MCF 10A (cell line): ENCODE results near the gene MMD. TPM values are rescaled to one million over a fixed set of nuclear protein-coding genes. Genes with fewer than 3 reads are reported as not detected.
"Not testable (repeated sequence)": the region's sequence is repeated elsewhere in the genome, so short reads cannot be mapped to it uniquely, and the experiment has no call there.

Experiments used
- Bru-seq: library from RNA; stranded (reverse); fragments of 400-500 nt; gene quantifications from one replicate; lab custom pipeline; 2021; lab: Mats Ljungman, UMichigan
- BruChase-seq, 2 experiments: library from RNA; stranded (reverse); fragments of 400-500 nt; gene quantifications; one replicate each; lab custom pipeline; 2021; lab: Mats Ljungman, UMichigan
- BruUV-seq: library from RNA; stranded (reverse); fragments of 400-500 nt; replicated peaks from 2 replicates; lab custom pipeline; 2021; lab: Mats Ljungman, UMichigan
- CTCF ChIA-PET: fragments of 300-600 bp; sonication (Branson Sonifier 250); formaldehyde crosslinking; extraction: SDS; loops from one replicate; lab custom pipeline; 2021; ENCODE audit warnings: antibody characterized with exemption, inconsistent platforms; lab: Yijun Ruan, JAX
- POLR2A ChIA-PET: fragments of 300-600, 350-650 bp; sonication (Branson Sonifier 250); formaldehyde crosslinking; extraction: SDS; loops from one replicate; lab custom pipeline; 2020; ENCODE audit warnings: antibody characterized with exemption, inconsistent platforms; lab: Yijun Ruan, JAX
- DNase-seq: peaks from one replicate; pipeline ENCODE4 v3.0.0-alpha.2; 2018; ENCODE audit not compliant: unreplicated experiment
- H3K27ac Mint-ChIP-seq: one replicate; pipeline ENCODE4 v1.8.0; 2022; ENCODE audit warnings: mild to moderate bottlenecking, low read depth, mixed read lengths; ENCODE audit not compliant: unreplicated experiment
- H3K27me3 Mint-ChIP-seq: one replicate; pipeline ENCODE4 v1.8.0; 2022; ENCODE audit warnings: mixed read lengths; ENCODE audit not compliant: insufficient read depth, unreplicated experiment
- H3K36me3 Mint-ChIP-seq: one replicate; pipeline ENCODE4 v1.8.0; 2022; ENCODE audit warnings: mild to moderate bottlenecking, moderate library complexity, mixed read lengths; ENCODE audit not compliant: insufficient read depth, unreplicated experiment
- H3K4me1 Mint-ChIP-seq: one replicate; pipeline ENCODE4 v1.8.0; 2022; ENCODE audit warnings: mixed read lengths; ENCODE audit not compliant: insufficient read depth, unreplicated experiment
- H3K4me3 Mint-ChIP-seq: one replicate; pipeline ENCODE4 v1.8.0; 2022; ENCODE audit warnings: mild to moderate bottlenecking, moderate library complexity, mixed read lengths; ENCODE audit not compliant: unreplicated experiment
- H3K9me3 Mint-ChIP-seq: one replicate; pipeline ENCODE4 v1.8.0; 2022; ENCODE audit warnings: mixed read lengths; ENCODE audit not compliant: unreplicated experiment
- intact Hi-C: fragments of 100-400 bp; cut with micrococcal nuclease; formaldehyde crosslinking; loops from 2 replicates; pipeline ENCODE4 v1.14.1; 2022
- long read RNA-seq: library from polyadenylated mRNA; stranded (forward); transcript quantifications from one replicate; pipeline ENCODE4 v2.0.0, GENCODE V29; 2022
- total RNA-seq: library from RNA; stranded (reverse); gene quantifications from 2 replicates; pipeline ENCODE4 v1.2.3, GENCODE V29; 2022
- TF ChIP-seq, protein P1 (sequence below): fragments of 200-600 bp; IDR thresholded peaks from one replicate; pipeline ENCODE4 v1.8.0; 2022; ENCODE audit warnings: antibody characterized with exemption, mild to moderate bottlenecking; ENCODE audit not compliant: unreplicated experiment

MMD gene
- total RNA-seq (4.5 and 5.9 TPM in 2 replicates), Bru-seq, nascent RNA (percentile 53 among the genes with signal in this experiment), BruChase-seq, experiment 1, labeled RNA remaining after a 6-hour chase (percentile 64 among the genes with signal in this experiment), BruChase-seq, experiment 2, labeled RNA remaining after a 2-hour chase (percentile 57 among the genes with signal in this experiment)
- long read RNA-seq, transcript MMD-201 (7 exons, 2,735 nt), result major isoform, 10 of 18 reads
- long read RNA-seq, partial matches to known transcripts, result 0 of 18 reads
- long read RNA-seq, other reads (novel, unspliced or antisense), result 8 of 18 reads

DNA sequence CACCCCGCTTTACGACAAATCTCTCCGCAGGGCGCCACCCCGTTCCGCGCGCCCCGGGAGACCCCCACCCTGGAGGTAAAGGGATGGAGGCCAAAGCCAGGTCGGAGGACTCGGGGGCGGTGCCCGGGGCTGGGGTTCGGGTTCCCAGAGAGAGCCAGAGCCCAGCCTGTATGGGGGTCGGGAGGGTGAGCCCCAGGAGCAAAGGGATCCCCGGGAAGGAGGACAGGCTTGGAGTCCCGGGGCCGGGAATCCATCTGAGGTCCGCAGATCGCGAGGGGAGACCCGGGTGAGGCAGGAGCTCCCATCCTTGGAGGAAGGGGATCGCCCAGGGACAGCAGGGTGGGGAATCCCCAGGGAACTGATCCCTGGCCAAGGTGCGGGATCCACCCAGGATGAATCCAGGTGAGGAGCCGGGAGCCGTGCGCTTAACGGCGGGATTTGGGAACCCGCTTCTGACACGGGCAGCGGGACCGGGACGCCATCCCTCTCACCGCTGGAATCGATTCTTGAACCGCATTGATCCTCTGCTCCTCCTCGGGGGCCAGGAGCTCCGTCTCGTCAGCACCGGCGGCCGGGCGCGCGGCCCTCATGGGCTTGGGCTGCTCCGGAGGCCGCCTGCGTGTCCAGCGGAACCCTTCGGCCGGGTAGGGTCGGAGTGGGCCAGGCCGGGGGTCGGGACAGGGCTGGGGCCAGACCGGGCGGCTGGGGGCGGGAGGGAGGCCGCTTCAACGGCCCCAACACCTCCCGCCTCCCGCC lies at the start of gene MMD:
MMD (minus strand) TSS at position 657 of the 756 bp plus-strand sequence; CDS start at position 517, 140 bp downstream.
- Mint-ChIP-seq H3K9me3 (peaks cover 6% of the 10 kb centered on the region), H3K4me3 (peak within 1 kb of the TSS; percentile 84), H3K36me3 (no peaks in the 10 kb centered on the region), H3K4me1 (peaks cover 6% of the 10 kb centered on the region), H3K27me3 (peaks cover 26% of the 10 kb centered on the region), H3K27ac (peak within 1 kb of the TSS; percentile 39)
- no TSS peak for BruUV-seq
- ChIA-PET CTCF (interaction anchor here (0.8 to 1.1 kb wide), 2 partner anchors 12 to 90 kb away, joined by 3 to 4 read pairs; partner anchors contain the start of gene SMIM36), POLR2A (interaction anchor here (0.5 to 3.4 kb wide), 9 partner anchors 10 to 1896 kb away, joined by 3 to 41 read pairs (median 4); no protein-coding TSS in a partner anchor)
- TF ChIP-seq, protein P1, sequence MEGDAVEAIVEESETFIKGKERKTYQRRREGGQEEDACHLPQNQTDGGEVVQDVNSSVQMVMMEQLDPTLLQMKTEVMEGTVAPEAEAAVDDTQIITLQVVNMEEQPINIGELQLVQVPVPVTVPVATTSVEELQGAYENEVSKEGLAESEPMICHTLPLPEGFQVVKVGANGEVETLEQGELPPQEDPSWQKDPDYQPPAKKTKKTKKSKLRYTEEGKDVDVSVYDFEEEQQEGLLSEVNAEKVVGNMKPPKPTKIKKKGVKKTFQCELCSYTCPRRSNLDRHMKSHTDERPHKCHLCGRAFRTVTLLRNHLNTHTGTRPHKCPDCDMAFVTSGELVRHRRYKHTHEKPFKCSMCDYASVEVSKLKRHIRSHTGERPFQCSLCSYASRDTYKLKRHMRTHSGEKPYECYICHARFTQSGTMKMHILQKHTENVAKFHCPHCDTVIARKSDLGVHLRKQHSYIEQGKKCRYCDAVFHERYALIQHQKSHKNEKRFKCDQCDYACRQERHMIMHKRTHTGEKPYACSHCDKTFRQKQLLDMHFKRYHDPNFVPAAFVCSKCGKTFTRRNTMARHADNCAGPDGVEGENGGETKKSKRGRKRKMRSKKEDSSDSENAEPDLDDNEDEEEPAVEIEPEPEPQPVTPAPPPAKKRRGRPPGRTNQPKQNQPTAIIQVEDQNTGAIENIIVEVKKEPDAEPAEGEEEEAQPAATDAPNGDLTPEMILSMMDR, result no peak
- peak; percentile 45 for DNase-seq
- intact Hi-C loops, result loop anchor here (5.0 kb wide), 1 partner anchor 76 kb away; no protein-coding TSS in a partner anchor

DNA sequence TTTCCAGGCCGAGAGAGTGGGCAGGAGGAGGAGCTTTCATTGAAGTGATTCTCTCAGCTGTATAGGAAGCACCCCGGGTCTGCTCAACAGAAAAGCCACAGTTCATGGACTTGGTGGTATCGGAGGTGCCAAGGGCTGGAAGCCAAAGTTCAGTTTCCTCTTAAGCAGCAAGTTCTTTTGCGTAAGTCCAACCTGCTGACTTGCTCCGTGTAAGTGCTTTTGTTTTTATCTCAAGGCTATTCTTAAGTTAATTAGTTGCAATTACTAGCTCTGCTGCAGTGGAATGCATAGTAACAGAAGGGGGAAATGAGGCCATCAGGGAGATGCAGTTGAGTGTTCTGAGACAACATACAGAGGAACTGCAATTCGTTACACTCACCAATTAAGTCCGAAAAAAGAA lies 45.0 kb upstream of the MMD start:
- no peak for DNase-seq
- Mint-ChIP-seq H3K4me1 (no peaks in the 10 kb centered on the region), H3K4me3 (no peak overlapping the region), H3K27me3 (no peaks in the 10 kb centered on the region), H3K9me3 (no peaks in the 10 kb centered on the region), H3K27ac (no peak overlapping the region), H3K36me3 (no peaks in the 10 kb centered on the region)
- TF ChIP-seq, protein P1, result no peak
- ChIA-PET POLR2A (no interaction called here), CTCF (interaction anchor here (0.6 to 1.6 kb wide), 6 partner anchors 8 to 462 kb away, joined by 3 read pairs; no protein-coding TSS in a partner anchor)
- intact Hi-C loops, result no loop called here
- BruUV-seq, result no TSS peak

GRCh38 chr17:55465771-55466170 lies 44.1 kb upstream of the MMD start:
- H3K4me1 Mint-ChIP-seq, H3K4me3 Mint-ChIP-seq, DNase-seq, H3K27ac Mint-ChIP-seq, BruUV-seq, CTCF ChIA-PET, H3K9me3 Mint-ChIP-seq, H3K27me3 Mint-ChIP-seq, intact Hi-C loops, POLR2A ChIA-PET, H3K36me3 Mint-ChIP-seq: not testable (repeated sequence)

DNA sequence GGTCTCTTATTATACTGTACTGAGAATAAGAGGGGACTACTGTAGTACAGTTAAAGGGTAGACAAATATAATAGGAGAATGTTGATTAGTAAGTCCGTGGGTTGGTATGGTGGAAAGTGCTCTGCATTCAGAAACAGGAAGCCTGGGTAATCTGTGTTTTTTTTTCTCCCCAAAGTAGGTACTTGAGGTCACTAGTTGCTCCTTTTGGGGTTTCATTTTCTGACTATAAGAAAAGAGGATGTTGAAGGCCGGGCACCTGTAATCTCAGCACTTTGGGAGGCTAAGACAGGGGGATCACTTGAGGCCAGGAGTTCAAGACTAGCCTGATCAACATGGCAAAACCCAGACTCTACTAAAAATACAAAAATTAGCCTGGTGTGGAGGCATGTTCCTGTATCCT lies 42.0 kb upstream of the MMD start:
- Mint-ChIP-seq H3K27me3 (no peaks in the 10 kb centered on the region), H3K36me3 (no peaks in the 10 kb centered on the region), H3K27ac (no peak overlapping the region), H3K4me1 (no peaks in the 10 kb centered on the region), H3K9me3 (no peaks in the 10 kb centered on the region), H3K4me3 (no peak overlapping the region)
- DNase-seq, result no peak
- intact Hi-C loops, result no loop called here
- no TSS peak for BruUV-seq
- TF ChIP-seq, protein P1, result no peak
- ChIA-PET CTCF (no interaction called here), POLR2A (interaction anchor here (0.7 kb wide), 1 partner anchor 30 kb away, joined by 3 read pairs; no protein-coding TSS in a partner anchor)
